HEK293 (cell line): Measurements from ENCODE around the gene HOATZ.

Experiments used
- CTCF ChIA-PET: fragments of 350-600 bp; formaldehyde crosslinking; extraction: SDS; loops from one replicate; lab custom pipeline; 2021; ENCODE audit warnings: antibody characterized with exemption; lab: Yijun Ruan, JAX
- POLR2A ChIA-PET: fragments of 300-600 bp; formaldehyde crosslinking; extraction: SDS; loops from one replicate; lab custom pipeline; 2020; ENCODE audit warnings: antibody characterized with exemption, inconsistent platforms; lab: Yijun Ruan, JAX
- H3K27ac ChIP-seq: fragments of 200-500 bp; sonication (Bioruptor generic); 2 replicates; pipeline ENCODE4 v1.5.1; 2014; ENCODE audit warnings: low read depth, low read length, control low read depth, inconsistent platforms; ENCODE audit errors: extremely low read depth
- H3K36me3 ChIP-seq, 2 experiments: fragments of 200-500 bp in 1 of 2; sonication (Bioruptor generic) in 1 of 2; 1 replicate in 1 of 2; 2 replicates in 1 of 2; pipeline ENCODE4 v1.5.1; 2014 to 2017; ENCODE audit warnings: inconsistent platforms in 2 of 2, low read length in 2 of 2; ENCODE audit not compliant: control insufficient read depth in 2 of 2, insufficient read depth in 1 of 2
- H3K4me1 ChIP-seq: fragments of 200-500 bp; sonication (Bioruptor generic); 2 replicates; pipeline ENCODE4 v1.5.1; 2014; ENCODE audit warnings: mild to moderate bottlenecking, low read length, inconsistent platforms; ENCODE audit not compliant: control insufficient read depth, insufficient read depth
- H3K4me3 ChIP-seq: 2 replicates; pipeline ENCODE4 v1.5.1; 2011; ENCODE audit warnings: low read depth, mild to moderate bottlenecking, control low read depth, low read length, moderate library complexity
- H3K9me3 ChIP-seq: fragments of 200-500 bp; sonication (Bioruptor generic); 2 replicates; pipeline ENCODE4 v1.5.1; 2014; ENCODE audit warnings: low read depth, low read length, inconsistent platforms; ENCODE audit not compliant: control insufficient read depth, insufficient read depth
- CTCF ChIP-seq: fragments of 450-650 bp; formaldehyde crosslinking; IDR thresholded peaks from 2 replicates; pipeline ENCODE4 v1.5.1; 2016; ENCODE audit warnings: missing biosample characterization, missing genetic modification characterization
- PRDM4 ChIP-seq: fragments of 450-650 bp; formaldehyde crosslinking; IDR thresholded peaks from 2 replicates; pipeline ENCODE4 v1.5.1; 2017; ENCODE audit warnings: missing biosample characterization, missing genetic modification characterization
- SETDB1 ChIP-seq: IDR thresholded peaks from one replicate; pipeline ENCODE4 v1.6.1; 2017; ENCODE audit warnings: mild to moderate bottlenecking, low read length, moderate library complexity, mixed read lengths; ENCODE audit not compliant: insufficient read length
- ZBTB1 ChIP-seq: fragments of 450-650 bp; formaldehyde crosslinking; IDR thresholded peaks from 2 replicates; pipeline ENCODE4 v1.5.1; 2016; ENCODE audit warnings: missing biosample characterization, missing genetic modification characterization
- ZFHX2 ChIP-seq: fragments of 450-650 bp; formaldehyde crosslinking; conservative IDR thresholded peaks from 2 replicates; pipeline ENCODE4 v1.5.1; 2016; ENCODE audit warnings: missing biosample characterization, missing genetic modification characterization
- ZNF10 ChIP-seq: fragments of 450-650 bp; formaldehyde crosslinking; IDR thresholded peaks from 2 replicates; pipeline ENCODE4 v1.5.1; 2017; ENCODE audit warnings: missing biosample characterization, missing genetic modification characterization
- ZNF138 ChIP-seq: fragments of 450-650 bp; formaldehyde crosslinking; IDR thresholded peaks from 2 replicates; pipeline ENCODE4 v1.5.1; 2016; ENCODE audit warnings: missing biosample characterization, missing genetic modification characterization, borderline replicate concordance
- ZNF146 ChIP-seq: fragments of 450-650 bp; formaldehyde crosslinking; IDR thresholded peaks from 2 replicates; pipeline ENCODE4 v1.5.1; 2016; ENCODE audit warnings: missing biosample characterization, missing genetic modification characterization
- ZNF2 ChIP-seq: fragments of 450-650 bp; formaldehyde crosslinking; IDR thresholded peaks from 2 replicates; pipeline ENCODE4 v1.5.1; 2016; ENCODE audit warnings: missing biosample characterization, missing genetic modification characterization
- ZNF274 ChIP-seq, 2 experiments: fragments of 200-500 bp in 1 of 2; fragments of 450-650 bp in 1 of 2; sonication (Bioruptor generic) in 1 of 2; formaldehyde crosslinking in 1 of 2; IDR thresholded peaks; 2 replicates each; pipeline versions ENCODE4 v1.5.1 to v1.6.1; 2014 to 2016; ENCODE audit warnings: borderline replicate concordance in 1 of 2, inconsistent platforms in 1 of 2, low read length in 1 of 2, missing biosample characterization in 1 of 2, missing genetic modification characterization in 1 of 2
- ZNF473 ChIP-seq: fragments of 450-650 bp; formaldehyde crosslinking; IDR thresholded peaks from 2 replicates; pipeline ENCODE4 v1.5.1; 2017; ENCODE audit warnings: missing biosample characterization, missing genetic modification characterization
- ZNF529 ChIP-seq: fragments of 450-650 bp; formaldehyde crosslinking; IDR thresholded peaks from 2 replicates; pipeline ENCODE4 v1.5.1; 2017; ENCODE audit warnings: missing genetic modification characterization, missing biosample characterization; ENCODE audit not compliant: insufficient replicate concordance
- ZNF610 ChIP-seq: fragments of 450-650 bp; formaldehyde crosslinking; IDR thresholded peaks from 2 replicates; pipeline ENCODE4 v1.5.1; 2016; ENCODE audit warnings: missing biosample characterization, missing genetic modification characterization, borderline replicate concordance
- ZNF626 ChIP-seq: fragments of 450-650 bp; sonication (Bioruptor Pico); formaldehyde crosslinking; IDR thresholded peaks from 2 replicates; pipeline ENCODE4 v1.5.1; 2018; ENCODE audit warnings: missing biosample characterization, missing genetic modification characterization, inconsistent platforms
- ZNF670 ChIP-seq: fragments of 450-650 bp; formaldehyde crosslinking; IDR thresholded peaks from 2 replicates; pipeline ENCODE4 v1.5.1; 2016; ENCODE audit warnings: missing biosample characterization, missing genetic modification characterization, low read depth
- ZNF677 ChIP-seq: fragments of 450-650 bp; IDR thresholded peaks from 2 replicates; pipeline ENCODE4 v1.5.0; 2018; ENCODE audit warnings: missing biosample characterization, mild to moderate bottlenecking, missing genetic modification characterization, moderate library complexity
- ZNF747 ChIP-seq: fragments of 450-650 bp; formaldehyde crosslinking; IDR thresholded peaks from 2 replicates; pipeline ENCODE4 v1.5.1; 2016; ENCODE audit warnings: missing biosample characterization, missing genetic modification characterization
- ZNF791 ChIP-seq: fragments of 450-650 bp; formaldehyde crosslinking; IDR thresholded peaks from 2 replicates; pipeline ENCODE4 v1.5.1; 2016; ENCODE audit warnings: missing biosample characterization, missing genetic modification characterization
- ZXDB ChIP-seq: fragments of 450-650 bp; formaldehyde crosslinking; IDR thresholded peaks from 2 replicates; pipeline ENCODE4 v1.5.1; 2016; ENCODE audit warnings: missing biosample characterization, missing genetic modification characterization
- TF ChIP-seq, protein P1 (sequence below): fragments of 450-650 bp; formaldehyde crosslinking; IDR thresholded peaks from 2 replicates; pipeline ENCODE4 v1.5.1; 2016; ENCODE audit warnings: missing biosample characterization, missing genetic modification characterization
- TF ChIP-seq, protein P2 (sequence below): fragments of 450-650 bp; formaldehyde crosslinking; IDR thresholded peaks from 2 replicates; pipeline ENCODE4 v1.5.1; 2016; ENCODE audit warnings: missing biosample characterization, missing genetic modification characterization, borderline replicate concordance

HOATZ gene

DNA sequence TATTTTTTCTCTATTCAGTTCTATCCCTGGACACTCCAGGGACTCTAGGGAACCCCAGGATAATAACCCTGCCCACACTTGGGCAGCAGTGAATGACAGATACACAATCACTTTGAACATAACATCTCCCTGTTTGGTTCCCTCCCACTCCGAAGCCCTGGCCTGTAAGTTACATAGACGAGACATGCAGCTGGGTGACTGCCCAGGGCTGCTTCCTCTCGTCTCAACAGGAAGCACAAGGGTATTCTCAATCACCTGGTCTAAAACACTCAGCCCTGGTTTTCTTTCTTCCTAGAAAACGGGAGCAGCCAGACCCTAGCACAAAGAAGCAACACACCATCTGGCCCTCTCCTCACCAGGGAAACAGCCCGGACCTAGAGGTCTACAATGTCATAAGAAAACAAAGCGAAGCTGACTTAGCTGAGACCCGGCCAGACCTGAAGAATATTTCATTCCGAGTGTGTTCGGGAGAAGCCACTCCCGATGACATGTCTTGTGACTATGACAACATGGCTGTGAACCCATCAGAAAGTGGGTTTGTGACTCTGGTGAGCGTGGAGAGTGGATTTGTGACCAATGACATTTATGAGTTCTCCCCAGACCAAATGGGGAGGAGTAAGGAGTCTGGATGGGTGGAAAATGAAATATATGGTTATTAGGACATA is 45.4 kb downstream of the HOATZ start:
- ChIA-PET POLR2A (no interaction called here), CTCF (interaction anchor here (0.5 to 1.2 kb wide), 2 partner anchors 277 to 304 kb away, joined by 3 to 4 read pairs; no protein-coding TSS in a partner anchor)
- Histone ChIP-seq H3K9me3 (no peaks in the 10 kb centered on the region), H3K36me3 (peaks cover 0 to 62% of the 10 kb centered on the region in 2 experiments; a peak in 1 of 3 replicates), H3K4me1 (no peaks in the 10 kb centered on the region), H3K27ac (no peak overlapping the region), H3K4me3 (no peak overlapping the region)
- TF ChIP-seq ZNF138 (tag by site-specific recombination) (no peak), ZNF626 (tag by site-specific recombination) (no peak), ZNF677 (tag by site-specific recombination) (no peak), ZNF274 (IDR thresholded peaks at IDR 0.05; ENCODE audit: low read length) (no peak), ZNF274 (tag by site-specific recombination; IDR thresholded peaks at IDR 0.05; ENCODE audit: borderline replicate concordance) (no peak), ZNF610 (no peak), ZNF10 (tag by site-specific recombination) (no peak)

DNA sequence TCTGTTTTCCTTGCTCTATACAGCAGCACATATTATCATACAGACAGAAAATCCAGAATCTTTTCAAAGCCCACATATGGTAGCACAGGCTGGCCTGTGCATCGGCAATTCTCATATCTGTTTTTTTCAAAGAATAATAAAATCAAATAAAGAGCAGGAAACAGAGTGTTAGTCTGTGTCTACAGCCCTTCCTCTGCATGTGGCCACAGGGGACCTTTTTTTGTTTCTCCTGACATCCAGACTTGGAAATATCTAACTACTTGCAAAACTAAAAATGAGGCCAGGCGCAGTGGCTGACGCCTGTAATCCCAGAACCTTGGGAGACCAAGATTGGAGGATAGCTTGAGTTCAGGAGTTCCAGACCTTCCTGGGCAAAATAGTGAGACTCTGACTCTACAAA is 46.2 kb downstream of the HOATZ start:
- Histone ChIP-seq H3K36me3 (peaks cover 0 to 53% of the 10 kb centered on the region in 2 experiments; a peak in 1 of 3 replicates), H3K9me3 (no peaks in the 10 kb centered on the region), H3K4me1 (no peaks in the 10 kb centered on the region)
- POLR2A ChIA-PET = no interaction called here
- TF ChIP-seq ZNF670 (tag by site-specific recombination) (no peak), ZNF146 (tag by site-specific recombination) (no peak), ZFHX2 (tag by site-specific recombination) (no peak), ZNF2 (tag by site-specific recombination) (no peak), ZNF791 (tag by site-specific recombination) (no peak), ZNF473 (tag by site-specific recombination) (no peak), PRDM4 (tag by site-specific recombination) (no peak), SETDB1 (no peak), ZBTB1 (tag by site-specific recombination) (no peak), CTCF (tag by site-specific recombination) (no peak), ZNF529 (tag by site-specific recombination) (no peak), ZNF747 (no peak), ZXDB (no peak)
- TF ChIP-seq, protein P1, sequence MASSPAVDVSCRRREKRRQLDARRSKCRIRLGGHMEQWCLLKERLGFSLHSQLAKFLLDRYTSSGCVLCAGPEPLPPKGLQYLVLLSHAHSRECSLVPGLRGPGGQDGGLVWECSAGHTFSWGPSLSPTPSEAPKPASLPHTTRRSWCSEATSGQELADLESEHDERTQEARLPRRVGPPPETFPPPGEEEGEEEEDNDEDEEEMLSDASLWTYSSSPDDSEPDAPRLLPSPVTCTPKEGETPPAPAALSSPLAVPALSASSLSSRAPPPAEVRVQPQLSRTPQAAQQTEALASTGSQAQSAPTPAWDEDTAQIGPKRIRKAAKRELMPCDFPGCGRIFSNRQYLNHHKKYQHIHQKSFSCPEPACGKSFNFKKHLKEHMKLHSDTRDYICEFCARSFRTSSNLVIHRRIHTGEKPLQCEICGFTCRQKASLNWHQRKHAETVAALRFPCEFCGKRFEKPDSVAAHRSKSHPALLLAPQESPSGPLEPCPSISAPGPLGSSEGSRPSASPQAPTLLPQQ (tag by site-specific recombination) = no peak
- TF ChIP-seq, protein P2, sequence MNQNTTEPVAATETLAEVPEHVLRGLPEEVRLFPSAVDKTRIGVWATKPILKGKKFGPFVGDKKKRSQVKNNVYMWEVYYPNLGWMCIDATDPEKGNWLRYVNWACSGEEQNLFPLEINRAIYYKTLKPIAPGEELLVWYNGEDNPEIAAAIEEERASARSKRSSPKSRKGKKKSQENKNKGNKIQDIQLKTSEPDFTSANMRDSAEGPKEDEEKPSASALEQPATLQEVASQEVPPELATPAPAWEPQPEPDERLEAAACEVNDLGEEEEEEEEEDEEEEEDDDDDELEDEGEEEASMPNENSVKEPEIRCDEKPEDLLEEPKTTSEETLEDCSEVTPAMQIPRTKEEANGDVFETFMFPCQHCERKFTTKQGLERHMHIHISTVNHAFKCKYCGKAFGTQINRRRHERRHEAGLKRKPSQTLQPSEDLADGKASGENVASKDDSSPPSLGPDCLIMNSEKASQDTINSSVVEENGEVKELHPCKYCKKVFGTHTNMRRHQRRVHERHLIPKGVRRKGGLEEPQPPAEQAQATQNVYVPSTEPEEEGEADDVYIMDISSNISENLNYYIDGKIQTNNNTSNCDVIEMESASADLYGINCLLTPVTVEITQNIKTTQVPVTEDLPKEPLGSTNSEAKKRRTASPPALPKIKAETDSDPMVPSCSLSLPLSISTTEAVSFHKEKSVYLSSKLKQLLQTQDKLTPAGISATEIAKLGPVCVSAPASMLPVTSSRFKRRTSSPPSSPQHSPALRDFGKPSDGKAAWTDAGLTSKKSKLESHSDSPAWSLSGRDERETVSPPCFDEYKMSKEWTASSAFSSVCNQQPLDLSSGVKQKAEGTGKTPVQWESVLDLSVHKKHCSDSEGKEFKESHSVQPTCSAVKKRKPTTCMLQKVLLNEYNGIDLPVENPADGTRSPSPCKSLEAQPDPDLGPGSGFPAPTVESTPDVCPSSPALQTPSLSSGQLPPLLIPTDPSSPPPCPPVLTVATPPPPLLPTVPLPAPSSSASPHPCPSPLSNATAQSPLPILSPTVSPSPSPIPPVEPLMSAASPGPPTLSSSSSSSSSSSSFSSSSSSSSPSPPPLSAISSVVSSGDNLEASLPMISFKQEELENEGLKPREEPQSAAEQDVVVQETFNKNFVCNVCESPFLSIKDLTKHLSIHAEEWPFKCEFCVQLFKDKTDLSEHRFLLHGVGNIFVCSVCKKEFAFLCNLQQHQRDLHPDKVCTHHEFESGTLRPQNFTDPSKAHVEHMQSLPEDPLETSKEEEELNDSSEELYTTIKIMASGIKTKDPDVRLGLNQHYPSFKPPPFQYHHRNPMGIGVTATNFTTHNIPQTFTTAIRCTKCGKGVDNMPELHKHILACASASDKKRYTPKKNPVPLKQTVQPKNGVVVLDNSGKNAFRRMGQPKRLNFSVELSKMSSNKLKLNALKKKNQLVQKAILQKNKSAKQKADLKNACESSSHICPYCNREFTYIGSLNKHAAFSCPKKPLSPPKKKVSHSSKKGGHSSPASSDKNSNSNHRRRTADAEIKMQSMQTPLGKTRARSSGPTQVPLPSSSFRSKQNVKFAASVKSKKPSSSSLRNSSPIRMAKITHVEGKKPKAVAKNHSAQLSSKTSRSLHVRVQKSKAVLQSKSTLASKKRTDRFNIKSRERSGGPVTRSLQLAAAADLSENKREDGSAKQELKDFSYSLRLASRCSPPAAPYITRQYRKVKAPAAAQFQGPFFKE (tag by site-specific recombination) = no peak
- TF ChIP-seq, all 188 proteins: peak for 0
- H3K27ac ChIP-seq = no peak overlapping the region
- CTCF ChIA-PET = interaction anchor here (0.6 to 1.2 kb wide), 7 partner anchors 105 to 1395 kb away, joined by 3 to 4 read pairs (median 3); no protein-coding TSS in a partner anchor
- H3K4me3 ChIP-seq = no peak overlapping the region
